Measurements from ENCODE around the gene NUBP2.

Gene NUBP2

DNA sequence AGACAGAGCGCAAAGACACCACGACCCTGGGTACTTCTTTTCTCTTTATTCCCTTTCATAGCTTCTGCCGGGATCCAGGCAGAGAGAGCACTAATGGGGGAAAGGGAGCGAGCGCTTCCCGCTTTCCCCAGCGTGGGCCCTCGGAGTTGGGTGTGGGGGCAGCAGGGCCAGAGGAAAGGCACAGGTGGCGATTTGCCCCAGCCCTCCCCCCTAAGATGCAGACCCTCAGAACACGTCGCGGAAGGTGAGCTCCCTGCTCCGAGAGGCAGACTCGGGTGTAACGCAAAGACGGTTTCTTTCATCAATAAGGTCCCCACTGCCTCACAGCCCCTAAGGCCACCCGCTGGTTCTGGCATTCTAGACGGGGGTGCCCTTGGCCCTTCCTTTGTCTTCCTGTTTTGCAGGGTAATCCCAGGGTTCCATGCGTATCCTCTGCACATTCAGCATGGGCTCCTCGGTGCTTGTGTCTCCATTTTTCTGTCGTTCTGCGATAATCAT is 10.8 kb upstream of the NUBP2 start:
- no peak for DNase-seq (ENCODE audit: low read depth in 2 of 2)

DNA sequence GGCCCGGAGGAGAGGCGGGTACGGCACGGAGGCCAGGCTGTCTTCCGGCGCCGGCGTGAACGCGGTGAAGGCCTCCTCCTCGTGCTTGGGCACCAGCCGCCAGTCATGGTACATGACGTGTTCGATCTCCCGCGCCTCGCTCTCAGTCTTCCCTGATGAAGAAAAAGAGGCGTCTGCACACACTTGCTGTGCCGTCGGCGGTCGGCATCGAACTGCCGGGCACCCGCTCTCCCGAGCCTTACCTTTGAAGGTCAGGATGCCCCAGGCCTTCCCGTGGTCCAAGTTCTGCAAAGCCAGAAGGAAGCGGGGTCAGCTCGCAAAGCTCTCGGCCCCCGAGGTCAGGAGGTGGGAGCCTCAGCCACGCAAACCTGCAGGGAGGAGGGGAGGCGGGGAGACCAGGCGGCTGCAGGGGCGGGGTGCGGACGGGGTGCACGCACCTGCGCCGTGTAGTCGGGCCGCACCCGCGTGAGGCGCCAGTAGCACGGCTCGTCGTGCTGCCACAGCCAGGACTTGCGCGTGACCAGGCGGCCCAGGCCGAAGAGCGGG is 10.3 kb upstream of the NUBP2 start, which contains the start of gene EME2:
EME2 (plus strand) TSS at position 449 of the 546 bp plus-strand sequence. CDS start 418 bp downstream, outside the sequence.
- DNase-seq (ENCODE audit: low read depth in 2 of 2) = no peak

DNA sequence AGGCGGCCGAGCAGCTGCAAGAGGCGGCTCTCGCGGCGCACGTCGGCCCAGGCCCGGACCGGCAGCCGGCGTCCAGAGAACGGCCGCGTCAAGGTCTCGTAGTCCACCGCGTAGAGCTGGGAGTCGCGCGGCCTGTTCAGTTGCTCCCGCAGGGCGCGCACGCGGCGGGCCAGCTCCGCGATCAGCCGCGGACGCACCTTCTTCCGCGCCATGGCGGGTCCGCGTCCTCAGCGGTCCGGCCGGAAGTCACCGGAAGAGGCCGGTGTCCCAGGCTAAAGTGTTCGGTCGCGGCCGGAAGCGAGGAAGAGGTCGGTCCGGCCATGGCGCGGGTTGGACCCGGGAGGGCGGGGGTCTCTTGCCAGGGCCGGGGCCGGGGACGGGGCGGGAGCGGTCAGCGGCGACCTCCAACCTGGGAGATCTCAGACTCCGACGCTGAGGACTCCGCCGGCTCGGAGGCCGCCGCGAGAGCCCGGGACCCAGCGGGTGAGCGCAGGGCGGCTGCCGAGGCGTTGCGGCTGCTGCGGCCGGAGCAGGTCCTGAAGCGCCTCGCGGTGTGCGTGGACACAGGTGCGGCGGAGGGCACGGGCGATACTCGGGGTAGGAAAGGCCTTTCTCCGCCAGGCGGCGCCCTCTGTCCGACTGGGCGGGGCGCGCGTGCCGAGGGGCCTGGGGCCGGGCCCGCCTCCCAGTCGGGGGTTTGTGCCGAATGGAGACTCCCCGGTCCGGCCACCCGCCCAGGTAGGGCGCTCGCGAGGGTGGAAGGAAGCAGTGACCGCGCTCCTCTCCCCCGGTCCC is 9.7 kb upstream of the NUBP2 start, which contains the start of gene MRPS34:
MRPS34 (minus strand) TSS at position 227 of the 795 bp plus-strand sequence; CDS start at position 212, 15 bp downstream.
- peak; percentile 69 to 76 for DNase-seq (ENCODE audit: low read depth in 2 of 2)

DNA sequence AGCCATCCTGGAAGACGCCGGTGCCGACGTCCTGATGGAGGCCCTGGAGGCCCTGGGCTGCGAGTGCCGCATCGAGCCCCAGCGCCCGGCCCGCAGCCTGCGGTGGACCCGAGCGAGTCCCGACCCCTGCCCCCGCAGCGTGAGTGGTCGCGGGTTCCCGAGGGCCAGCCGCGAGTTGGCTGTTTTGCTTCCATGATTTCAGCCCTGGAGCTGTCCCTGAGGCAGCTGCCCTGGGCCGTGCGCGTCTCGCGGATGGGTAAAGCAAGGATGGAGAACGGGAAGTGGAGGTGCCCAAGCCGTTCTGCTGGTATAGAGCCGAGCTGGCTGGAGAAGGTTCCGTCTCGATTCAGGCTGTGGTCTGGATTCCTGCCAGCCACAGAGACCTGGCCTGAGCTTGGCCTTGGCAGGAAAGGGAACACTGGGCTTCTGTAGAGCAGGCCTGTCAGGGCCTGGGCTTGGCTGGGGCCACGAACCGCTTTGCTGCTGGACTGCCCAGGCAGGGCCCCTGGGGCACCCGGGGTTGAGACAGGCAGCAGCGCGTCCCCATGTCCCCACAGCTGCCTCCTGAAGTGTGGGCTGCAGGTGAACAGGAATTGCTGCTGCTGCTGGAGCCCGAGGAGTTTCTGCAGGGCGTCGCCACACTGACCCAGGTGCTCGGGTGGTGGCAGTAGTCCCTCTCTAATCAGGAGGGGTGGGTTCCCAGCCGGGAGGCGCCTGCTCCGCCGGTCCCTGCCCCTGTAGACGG is 8.9 kb upstream of the NUBP2 start:
- DNase-seq (ENCODE audit: low read depth in 2 of 2) = no peak

DNA sequence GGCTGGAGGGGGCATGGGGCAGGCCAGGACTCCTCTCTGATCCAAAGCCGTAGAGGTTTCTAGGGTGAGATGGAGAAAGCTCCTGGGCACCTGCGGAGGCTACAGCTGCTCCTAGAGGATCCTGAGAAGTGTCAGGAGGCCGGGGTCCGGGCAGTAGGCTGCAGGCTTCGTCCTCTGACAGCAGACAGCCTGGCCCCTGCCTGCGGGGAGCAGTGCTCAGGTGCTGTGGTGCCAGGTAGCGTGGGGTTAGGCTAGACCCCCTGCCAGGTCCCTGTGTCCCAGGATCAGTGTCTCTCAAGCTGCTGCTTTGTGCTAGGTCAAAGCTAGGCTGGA is 8.3 kb upstream of the NUBP2 start:
- no peak for DNase-seq (ENCODE audit: low read depth in 2 of 2)

DNA sequence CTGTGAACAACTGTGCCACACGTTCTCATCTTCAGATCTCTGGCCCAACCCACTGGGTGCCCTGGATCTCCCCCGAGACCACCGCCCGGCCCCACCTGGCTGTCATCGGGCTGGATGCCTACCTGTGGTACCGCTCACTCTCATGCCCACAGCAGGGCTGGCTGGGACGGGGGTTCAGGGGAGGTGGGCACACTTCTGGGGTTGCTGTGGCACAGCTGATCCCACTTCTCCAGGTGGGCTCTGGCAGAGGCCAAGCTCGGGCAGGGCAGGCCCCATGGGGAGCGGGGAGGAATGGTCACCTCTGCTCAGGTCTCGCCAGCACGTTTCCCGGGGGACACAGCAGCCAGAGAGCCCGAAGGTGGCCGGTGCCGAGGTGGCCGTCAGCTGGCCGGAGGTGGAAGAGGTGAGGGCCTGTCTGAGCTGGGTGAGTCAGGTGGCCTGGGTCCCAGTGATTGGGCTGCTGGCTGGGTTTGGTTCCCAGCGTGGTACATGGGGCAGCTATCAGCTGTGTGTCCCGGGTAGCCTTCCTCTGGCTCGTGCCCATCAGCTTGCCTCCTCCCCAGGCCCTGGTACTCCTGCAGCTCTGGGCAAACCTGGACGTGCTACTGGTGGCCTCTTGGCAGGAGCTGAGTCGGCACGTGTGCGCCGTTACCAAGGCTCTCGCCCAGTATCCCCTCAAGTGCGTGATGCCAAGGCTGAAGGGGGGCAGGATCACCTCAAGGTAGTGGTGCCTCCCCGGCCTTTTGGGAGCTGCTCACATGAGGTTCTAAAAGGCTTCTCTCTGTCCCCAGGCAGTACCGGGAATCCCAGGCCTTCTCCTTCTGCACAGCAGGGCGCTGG is 7.5 kb upstream of the NUBP2 start:
- DNase-seq (ENCODE audit: low read depth in 2 of 2) = no peak

DNA sequence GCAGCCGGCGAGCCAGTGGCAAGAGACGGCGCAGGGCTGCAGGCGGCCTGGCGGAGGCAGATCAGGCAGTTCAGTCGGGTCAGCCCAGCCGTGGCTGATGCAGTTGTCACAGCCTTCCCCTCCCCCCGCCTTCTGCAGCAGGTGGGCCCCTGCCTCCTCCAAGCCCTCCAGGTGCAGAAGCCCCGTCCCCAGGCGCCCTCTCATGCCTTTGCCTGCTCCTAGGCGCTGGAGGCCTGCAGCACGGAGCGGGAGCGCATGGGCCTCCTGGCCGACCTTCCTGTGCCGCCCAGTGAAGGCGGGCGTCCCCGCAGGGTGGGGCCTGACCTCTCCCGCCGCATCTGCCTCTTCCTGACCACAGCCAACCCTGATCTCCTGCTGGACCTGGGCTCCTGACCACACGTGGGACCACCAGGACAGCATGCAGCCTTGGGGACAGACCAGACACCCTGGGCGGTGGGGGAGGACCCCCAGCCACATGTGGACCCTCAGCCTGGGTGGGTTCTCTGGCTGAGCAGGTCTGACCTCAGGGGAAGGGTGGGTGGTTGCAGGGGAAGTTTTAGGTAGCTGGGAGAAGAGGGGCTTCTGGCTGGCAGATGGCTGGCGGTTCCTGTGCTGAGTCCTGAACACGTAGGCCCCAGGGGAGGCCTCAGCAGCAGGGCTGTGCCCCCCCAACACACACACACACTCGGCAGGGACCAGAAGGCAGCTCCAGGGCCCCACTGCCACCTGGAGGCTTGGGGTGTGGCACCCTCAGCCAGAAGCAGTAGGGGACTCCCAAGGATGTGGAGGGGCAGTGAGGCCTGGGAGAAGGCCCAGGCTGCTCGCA is 6.7 kb upstream of the NUBP2 start:
- no peak for DNase-seq (ENCODE audit: low read depth in 2 of 2)

DNA sequence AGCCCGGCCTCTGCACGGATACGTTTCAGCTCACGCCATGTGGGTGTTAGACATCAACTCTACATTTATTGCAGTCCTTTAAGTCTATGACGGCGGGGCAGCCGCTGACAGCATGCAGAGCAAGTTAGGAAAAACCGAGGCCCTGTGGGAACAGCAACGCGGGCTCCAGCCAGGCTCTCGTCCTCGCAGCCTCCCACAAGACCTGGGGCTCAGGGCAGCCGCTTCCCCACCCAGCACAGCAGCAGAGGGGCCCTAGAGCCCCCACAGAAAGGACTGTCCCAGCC is 6.1 kb upstream of the NUBP2 start:
- no peak for DNase-seq (ENCODE audit: low read depth in 2 of 2)

DNA sequence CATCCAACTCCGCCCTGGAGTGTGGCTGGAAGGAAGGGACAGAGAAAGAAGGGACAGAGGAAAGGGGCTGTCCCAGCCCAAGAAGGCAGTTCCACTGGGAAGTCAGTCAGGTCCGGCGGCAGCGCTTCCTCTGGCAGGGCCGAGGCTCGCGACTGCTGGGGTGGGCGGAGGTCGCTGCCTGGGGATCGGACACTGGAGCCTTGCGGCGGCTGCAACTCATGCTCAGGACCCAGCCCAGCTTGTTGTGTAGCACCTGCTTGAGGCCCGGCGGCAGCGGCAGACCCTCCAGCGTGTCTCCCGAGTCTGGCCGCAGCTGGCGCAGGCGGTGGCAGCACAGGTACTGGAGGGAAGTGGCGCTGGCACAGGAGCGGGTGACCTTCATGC is 5.8 kb upstream of the NUBP2 start:
- no peak for DNase-seq (ENCODE audit: low read depth in 2 of 2)

DNA sequence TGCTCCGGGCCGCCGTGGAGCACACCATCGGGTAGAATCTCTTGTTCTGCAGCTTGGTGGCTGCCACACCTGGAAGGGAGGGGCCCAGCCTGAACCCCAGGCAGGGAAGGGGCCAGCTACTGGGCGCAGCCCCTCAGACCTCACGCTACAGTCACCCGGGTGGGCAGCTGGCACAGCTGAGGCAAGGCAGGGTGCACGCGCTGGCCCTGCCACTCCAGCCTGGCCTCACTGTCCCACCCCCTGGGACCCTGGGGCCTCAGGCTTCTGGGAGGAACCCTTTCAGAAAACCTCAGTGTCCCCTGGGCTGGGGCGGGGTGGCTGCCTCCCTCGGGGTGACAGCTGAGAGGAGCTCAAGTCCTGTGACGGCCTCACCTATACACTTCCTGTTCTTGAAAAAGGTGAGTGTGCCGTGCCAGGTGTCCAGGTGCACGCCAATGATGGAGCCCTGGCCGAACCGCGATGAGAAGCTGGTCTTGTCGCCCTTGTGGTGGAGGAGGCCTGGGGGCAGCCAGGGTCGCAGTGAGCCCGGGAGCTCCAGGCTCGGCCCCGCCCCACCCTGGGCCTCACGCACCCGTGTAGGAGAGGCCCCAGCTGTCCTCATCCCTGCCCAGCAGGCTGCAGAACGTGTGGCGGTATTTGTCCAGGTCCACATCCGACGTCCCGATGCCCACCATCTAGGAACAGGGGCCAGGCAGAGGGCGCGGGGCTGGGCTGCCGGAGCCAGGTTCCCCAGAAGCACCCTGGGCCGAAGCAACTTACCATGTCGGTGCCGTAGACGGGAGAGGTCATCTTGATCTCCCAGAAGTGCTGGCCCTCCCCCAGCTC is 5.2 kb upstream of the NUBP2 start:
- DNase-seq (ENCODE audit: low read depth in 2 of 2) = no peak

DNA sequence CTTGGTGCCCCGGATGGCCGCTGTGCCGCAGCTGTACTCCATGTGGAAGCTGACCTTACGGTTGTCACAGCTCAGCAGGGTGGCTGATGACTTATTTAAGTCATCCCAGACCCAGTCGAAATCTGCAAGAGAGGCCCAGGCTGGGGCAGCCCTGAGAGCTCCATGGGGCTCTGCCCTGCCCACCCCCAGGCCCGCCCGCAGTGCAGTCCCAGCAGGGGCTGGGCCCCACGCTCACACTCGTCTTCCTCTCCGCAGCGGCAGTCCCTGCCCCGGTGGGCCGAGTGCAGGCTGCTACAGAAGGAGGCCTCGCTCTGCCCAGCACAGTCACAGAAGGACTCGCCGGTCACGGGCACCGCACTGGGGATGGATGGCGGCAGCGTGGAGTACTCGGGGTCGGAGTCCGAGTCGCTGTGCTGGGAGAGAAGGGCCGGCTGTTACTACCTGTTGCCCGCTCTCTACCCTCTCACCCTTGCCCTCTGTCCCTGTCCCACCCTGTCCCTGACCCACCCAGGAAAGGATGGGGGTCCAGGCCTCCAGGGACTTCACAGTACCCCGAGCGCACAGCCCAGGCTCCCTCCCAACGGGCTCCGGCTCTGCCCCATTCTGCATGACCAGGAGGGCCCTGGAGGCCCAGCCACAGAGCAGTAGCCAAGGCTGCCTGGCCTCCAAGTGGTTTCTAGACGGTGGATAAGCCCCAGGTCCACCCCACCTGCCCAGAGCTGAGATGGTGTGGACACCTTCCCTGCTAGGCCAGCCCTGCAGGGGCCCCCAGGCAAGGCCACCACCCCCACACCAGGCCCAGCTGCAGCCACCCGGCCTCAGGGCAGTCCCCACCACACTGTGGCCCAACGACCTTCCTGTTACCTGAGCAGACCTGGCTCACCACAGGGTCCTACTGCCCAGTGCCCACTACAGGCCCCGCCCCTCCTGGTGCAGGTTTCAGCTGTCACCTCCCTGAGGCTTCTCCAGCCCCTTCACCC is 4.3 kb upstream of the NUBP2 start:
- DNase-seq (ENCODE audit: low read depth in 2 of 2) = no peak

DNA sequence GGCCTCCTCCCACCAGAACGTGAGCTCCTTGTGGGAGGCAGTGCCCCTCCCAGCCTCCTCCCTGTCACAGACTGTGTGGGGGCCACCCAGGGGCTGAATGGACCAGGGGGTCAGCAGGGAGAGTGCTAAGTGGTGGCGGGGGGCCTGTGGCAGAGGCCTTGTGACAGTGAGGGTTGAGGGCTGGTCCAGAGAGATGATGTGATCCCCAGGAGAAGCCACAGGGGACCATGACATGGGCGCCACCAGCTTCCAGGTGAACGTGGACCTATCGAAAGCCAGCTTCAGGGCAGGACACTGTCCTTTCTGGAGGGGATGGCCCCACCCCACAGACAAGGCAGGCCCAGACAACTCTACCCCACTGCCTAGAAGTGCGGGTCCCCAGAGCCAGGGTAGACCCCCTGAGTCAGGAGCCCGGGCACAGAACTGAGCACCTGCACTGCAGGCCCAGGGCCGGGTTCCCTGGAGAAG is 3.5 kb upstream of the NUBP2 start:
- no peak for DNase-seq (ENCODE audit: low read depth in 2 of 2)

DNA sequence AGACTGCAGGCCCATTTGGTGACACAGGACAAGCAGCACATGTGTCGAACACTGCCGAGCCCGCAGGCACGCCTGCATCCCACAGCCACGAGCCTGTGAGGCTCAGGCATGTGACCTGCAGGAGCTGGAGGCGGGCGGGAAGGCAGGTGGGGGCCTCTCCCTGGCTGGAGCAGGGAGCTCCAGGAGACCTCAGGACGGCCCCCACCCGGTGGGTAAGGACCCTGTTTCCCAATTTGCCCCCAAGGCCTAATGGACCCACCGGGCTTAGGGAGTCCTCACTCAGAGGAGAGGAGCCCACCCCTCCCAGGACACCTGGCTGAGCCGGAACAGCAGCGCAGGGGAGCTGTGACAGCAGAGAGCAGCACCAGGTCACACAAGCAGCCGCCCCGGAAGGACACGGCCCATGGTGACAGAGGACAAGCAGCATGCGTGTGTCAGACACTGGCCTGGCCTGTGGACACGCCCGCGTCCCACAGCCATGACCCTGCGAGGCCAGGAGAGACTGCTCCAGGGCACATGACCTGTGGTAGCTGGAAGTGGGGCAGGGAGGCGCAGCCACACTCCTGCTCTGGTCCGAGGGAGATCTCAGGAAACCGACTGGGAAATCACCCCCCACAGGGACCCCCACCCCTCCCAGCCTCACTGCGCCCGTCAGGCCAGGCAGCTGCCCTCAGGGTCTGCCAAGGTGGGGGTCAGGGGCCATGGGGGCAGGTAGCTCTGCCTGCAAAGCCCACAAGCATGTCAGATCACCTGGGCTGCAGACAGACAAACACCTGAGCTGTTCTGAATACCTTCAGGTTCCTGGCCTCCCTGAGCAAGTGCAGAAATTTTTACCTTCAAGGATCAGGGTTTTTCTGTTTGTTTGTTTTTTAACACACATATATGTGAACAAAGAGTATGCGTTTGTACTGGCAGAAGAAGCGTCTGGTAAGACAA is 2.8 kb upstream of the NUBP2 start:
- DNase-seq (ENCODE audit: low read depth in 2 of 2) = no peak

DNA sequence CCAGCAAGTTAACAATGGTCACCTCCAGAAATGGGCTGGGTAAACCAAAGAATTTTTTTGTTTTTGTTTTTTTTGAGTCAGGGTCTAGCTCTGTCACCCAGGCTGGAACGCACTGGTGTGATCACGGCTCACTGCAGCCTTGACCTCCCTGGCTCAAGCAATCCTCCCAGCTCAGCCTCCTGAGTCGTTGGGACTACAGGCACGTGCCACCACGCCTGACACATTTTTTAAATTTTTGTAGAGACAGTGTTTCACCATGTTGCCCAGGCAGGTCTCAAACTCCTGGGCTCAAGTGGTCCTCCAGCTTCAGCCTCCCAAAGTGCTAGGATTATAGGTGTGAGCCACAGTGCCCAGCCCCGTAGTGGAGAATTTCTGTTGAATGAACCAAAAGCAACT is 2.1 kb upstream of the NUBP2 start:
- DNase-seq (ENCODE audit: low read depth in 2 of 2) = no peak

DNA sequence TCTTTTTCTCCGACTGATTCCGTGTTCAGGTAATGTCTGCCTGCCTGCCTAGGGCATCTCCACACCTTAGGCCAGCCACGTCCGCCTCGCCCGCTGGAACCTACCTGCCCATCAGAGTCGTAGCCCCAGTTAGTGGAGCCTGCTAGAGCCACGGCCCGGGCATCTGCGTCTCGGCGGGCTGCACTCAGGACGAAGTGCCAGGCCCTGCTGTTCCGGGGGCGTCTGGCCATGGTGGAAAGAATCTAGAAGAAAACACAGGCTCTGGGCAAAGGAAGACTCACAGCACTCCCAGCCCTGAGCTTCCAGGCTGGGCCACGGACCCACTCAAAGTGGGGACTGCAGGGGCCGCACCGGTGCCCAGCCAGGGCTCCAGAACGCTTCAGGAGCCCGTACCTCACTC is 1.5 kb upstream of the NUBP2 start:
- no peak for DNase-seq (ENCODE audit: low read depth in 2 of 2)

DNA sequence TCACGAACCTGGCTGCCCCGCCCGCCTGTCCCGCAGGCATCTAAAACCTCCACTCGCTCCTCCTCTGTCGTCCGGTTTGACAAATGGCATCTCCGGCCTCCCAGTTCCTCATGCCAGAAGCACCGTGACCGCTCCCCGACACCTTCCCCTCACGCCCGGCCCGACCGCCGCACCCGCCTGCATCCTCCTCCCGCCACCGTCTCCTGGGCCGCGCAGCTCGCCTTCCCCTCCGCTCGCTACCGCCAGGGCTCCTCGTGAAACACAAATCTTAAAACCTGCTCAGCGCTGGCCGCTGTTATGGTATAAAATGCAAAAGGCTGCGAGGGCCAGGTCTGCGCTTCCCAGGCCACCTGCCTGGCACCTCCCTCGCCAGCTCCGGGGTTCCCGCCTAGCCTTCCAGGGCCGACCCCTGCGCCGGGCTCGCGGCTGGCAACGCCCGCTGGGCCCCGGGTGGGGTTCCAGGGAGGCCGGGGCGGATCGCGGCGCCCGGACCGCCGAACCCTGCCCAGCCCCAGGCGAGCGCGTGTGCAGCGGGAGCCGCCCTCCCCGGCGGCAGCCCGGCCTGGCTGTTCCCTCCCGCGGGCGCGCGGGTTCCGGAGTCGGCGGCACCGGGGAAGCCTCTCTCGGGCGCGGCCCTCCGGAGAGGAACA is 877 bp upstream of the NUBP2 start:
- no peak for DNase-seq (ENCODE audit: low read depth in 2 of 2)
